GM23248 (cell line): ENCODE data around the gene SPDYE6.

Experiments
- EZH2 ChIP-seq: fragments of 200-600 bp; sonication (generic); IDR thresholded peaks from 2 replicates; pipeline ENCODE4 v1.6.1; 2018; ENCODE audit warnings: antibody characterized with exemption, mild to moderate bottlenecking; ENCODE audit not compliant: insufficient read depth, poor library complexity, severe bottlenecking
- EZH2phosphoT487 ChIP-seq: fragments of 200-600 bp; sonication (generic); IDR thresholded peaks from 2 replicates; pipeline ENCODE4 v1.6.1; 2018; ENCODE audit warnings: antibody characterized with exemption, moderate library complexity, mild to moderate bottlenecking, low read depth; ENCODE audit not compliant: insufficient read depth

DNA sequence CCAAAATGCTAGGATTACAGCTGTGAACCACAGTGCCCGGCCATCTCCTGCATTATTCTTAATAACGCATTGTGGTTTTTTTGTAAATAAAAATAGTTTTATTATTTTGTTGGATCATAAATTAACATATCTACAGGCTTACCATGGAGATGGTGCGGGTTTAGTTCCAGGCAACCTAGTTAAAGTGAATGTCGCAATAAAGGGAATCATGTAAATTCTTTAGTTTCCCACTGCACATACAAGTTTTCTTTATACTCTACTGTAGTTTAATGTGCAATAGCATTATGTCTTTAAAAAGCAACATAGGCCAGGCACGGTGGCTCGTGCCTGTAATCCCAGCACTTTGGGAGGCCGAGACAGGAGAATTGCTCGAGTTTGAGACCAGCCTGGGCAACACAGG is 42.3 kb upstream of the SPDYE6 start:
- TF ChIP-seq EZH2 (no peak), EZH2phosphoT487 (no peak)
